ENCODE measurements around the gene IL4R.

IL4R gene

DNA sequence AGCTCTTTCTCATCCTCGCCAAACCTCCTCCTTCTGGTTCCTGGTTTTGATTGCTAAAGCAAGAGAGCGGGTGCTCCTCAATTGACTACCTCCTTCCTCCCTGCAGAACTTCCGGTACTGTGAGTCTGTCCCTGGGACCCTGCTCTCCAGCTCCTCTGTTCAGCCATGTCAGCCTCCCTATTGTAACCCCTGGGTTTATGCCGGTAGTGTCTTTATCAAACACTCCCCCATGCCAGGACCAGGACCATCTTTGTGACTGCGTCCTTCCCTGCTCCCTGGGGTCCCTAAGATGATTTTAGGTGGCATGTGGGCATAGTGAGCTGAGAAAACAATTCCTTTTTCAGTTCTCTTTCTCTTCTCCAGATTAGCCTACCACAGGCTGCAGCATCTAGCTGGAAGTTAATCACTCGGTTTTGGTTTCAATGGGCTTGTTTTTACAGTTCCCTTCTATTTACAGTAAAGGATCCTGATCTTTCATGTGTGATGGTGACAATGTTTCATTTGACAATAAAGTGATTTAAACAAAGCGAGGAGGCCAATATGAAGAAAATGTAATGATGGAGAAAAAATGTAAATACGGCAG lies 60.5 kb downstream of the IL4R start:
- peak overlapping the region; percentile 59 for H3K4me3 ChIP-seq (ENCODE audit: low read depth, low read length)
- DNase-seq (ENCODE audit: low read depth) = no peak
- TF ChIP-seq, protein P1, sequence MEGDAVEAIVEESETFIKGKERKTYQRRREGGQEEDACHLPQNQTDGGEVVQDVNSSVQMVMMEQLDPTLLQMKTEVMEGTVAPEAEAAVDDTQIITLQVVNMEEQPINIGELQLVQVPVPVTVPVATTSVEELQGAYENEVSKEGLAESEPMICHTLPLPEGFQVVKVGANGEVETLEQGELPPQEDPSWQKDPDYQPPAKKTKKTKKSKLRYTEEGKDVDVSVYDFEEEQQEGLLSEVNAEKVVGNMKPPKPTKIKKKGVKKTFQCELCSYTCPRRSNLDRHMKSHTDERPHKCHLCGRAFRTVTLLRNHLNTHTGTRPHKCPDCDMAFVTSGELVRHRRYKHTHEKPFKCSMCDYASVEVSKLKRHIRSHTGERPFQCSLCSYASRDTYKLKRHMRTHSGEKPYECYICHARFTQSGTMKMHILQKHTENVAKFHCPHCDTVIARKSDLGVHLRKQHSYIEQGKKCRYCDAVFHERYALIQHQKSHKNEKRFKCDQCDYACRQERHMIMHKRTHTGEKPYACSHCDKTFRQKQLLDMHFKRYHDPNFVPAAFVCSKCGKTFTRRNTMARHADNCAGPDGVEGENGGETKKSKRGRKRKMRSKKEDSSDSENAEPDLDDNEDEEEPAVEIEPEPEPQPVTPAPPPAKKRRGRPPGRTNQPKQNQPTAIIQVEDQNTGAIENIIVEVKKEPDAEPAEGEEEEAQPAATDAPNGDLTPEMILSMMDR (IDR thresholded peaks at IDR 0.05; ENCODE audit: low read depth, low read length, missing control alignments) = no peak

DNA sequence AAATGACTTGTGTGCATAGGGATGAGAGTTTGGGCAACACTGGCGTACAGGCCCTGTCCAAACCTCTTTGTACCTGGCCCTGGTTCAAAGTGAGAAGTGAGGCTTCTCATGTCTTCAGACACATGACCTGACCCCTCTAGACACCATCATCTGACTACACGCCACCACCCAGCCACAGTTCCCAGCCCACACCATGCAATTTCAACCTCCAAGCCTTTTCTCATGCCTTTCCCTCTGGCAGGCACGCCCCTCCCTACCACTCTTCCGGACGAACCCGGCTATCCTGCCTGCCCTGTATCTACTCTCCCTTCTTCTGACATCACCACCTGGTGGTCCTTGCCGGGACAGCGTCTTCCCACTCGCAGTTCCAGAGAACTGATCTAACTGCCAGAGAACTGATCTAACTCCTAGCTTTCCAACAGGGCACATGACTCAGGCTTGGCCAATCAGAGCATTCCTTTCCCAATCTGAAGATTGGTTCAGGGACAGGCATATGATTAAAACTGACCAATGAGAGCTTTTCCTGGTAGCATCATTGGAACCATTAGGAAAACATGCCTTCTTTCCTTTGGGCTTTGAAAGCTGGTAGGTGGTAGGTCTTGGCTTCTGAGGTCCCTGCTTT lies 61.1 kb downstream of the IL4R start:
- TF ChIP-seq, protein P1 (IDR thresholded peaks at IDR 0.05; ENCODE audit: low read depth, low read length, missing control alignments) = peak; percentile 42
- no peak for DNase-seq (ENCODE audit: low read depth)
- peak overlapping the region; percentile 59 for H3K4me3 ChIP-seq (ENCODE audit: low read depth, low read length)

DNA sequence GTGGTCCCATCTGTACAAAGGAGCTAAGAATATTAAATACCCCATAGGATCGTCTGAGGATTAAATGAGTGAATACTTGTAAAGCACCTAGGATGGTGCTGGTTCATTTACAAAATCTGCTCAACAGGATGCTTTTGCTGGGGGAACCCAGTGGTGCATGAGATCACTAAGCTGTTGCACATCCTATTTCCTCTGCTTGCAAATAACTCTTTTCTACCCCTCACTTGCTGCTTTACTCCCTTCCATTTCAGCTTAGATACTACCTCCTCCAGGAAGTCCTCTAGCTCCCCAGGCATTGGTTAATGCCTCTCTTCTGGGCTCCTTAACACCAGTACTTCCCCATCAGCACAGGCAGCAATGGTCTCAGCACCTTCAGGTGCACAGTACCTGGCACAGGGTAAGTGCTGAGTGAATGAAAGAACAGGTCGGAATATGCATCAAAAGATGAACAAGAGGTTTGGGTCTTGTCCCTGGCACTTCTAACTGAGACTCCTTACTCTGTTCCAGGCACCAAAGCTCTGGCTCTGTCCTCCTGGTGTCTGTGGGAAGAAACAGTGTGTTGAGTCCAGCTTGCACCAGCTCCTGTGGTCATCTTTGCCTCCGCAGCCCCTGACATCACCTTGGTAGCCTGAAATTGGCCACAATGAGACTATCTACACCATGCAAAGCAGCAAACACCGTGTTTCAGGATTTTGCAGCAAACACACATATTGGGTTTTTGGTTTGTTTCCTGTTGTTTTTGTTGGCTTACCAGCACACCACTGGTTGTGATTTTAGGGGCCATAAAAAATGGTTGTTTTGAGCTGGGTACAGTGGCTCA lies 64.1 kb downstream of the IL4R start:
- peak; percentile 82 for DNase-seq (ENCODE audit: low read depth)
- TF ChIP-seq, protein P1 (IDR thresholded peaks at IDR 0.05; ENCODE audit: low read depth, low read length, missing control alignments) = no peak
- no peak overlapping the region for H3K4me3 ChIP-seq (ENCODE audit: low read depth, low read length)

DNA sequence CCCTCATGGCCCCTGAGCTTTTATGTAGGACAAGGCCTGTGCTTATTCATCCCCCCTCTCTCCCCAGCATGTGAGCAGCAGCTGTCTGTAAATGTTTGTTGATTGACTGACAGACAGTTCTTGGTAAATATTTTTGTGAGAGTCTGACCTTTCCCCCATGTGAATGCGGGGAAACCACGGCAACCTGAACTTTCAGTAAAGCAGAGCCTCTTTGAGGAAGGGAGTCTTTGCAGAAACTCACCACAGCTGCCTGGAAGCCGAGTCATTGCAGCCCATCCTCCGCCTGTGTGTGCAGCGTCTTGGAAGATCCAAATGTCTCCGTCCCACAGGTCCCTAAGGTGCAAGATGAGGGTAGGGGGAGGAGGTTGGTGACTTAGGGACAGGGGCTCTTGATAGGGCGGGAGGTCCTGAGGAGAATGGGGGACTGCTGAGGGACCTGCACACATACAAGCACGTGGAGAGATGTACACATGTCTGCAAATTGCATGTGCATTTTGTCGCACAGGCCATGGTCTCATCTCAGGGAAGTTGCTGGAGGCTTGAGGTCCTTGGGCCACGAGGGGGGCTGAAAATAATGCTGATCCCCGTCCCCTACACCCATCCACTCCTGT lies 65.2 kb downstream of the IL4R start:
- no peak for DNase-seq (ENCODE audit: low read depth)
- H3K4me3 ChIP-seq (ENCODE audit: low read depth, low read length) = no peak overlapping the region
- TF ChIP-seq, protein P1 (IDR thresholded peaks at IDR 0.05; ENCODE audit: low read depth, low read length, missing control alignments) = no peak

DNA sequence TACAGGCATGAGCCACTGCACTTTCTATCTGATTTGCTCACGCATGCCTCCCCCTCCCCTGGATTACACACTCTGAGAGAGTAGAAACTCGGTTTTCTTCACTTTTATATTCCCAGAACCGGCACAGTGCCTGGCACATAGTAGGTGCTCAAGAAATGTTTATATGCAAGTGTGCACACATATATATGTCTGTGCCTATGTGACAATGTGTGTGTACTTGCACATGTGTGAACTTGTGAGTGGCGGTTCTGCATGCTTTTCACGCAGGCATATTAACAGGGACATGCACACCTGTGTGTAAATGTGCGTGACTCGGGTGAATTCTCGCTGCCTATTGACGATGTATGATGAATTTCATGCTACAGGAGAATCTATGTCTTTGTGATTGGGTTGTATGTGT lies 66.1 kb downstream of the IL4R start:
- DNase-seq (ENCODE audit: low read depth) = no peak
- H3K4me3 ChIP-seq (ENCODE audit: low read depth, low read length) = no peak overlapping the region
- TF ChIP-seq, protein P1 (IDR thresholded peaks at IDR 0.05; ENCODE audit: low read depth, low read length, missing control alignments) = no peak

DNA sequence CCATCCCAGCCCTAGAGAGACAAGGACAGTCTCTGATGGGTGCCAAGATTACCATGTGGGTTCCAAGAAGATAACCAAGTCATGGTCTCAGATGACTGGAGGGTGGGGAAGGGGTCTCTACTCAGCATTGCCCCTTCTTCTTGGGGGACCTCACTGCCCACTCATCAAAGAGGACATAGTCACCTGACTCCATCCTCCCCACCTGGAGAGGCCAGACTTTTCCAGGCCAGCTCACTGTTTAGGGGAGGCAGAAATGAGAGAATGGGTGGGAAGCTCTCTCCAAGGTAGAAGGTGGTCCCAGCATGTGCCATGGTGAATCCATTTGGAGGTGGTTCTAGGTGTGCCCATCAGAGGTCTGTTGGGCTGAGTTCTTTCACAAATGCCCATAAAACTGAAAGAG lies 67.5 kb downstream of the IL4R start:
- DNase-seq (ENCODE audit: low read depth) = no peak

More for the DNA sequence above, 67.5 kb downstream of the IL4R start:
- H3K4me3 ChIP-seq (ENCODE audit: low read depth, low read length) = no peak overlapping the region
- TF ChIP-seq, protein P1 (IDR thresholded peaks at IDR 0.05; ENCODE audit: low read depth, low read length, missing control alignments) = no peak
